Stimulated activated CD4-positive, alpha-beta T cell treated with anti-CD3 and anti-CD28 coated beads, Interleukin-1b, Interleukin-23, amount 100 ng/mL, for 24 hours (primary cell): Measurements from ENCODE around the gene MIB1.
"Not testable (repeated sequence)": the region's sequence is repeated elsewhere in the genome, so short reads cannot be mapped to it uniquely, and the experiment has no call there.

Experiments used
- DNase-seq, 4 experiments: peaks; one replicate each; pipeline ENCODE4 v3.0.0-alpha.2; 2020; ENCODE audit warnings: low read depth in 4 of 4, low spot score in 1 of 4

The MIB1 gene

GRCh38 chr18:21740538-21741311 lies at the start of gene MIB1:
Gene MIB1 (plus strand): TSS chr18:21740792. CDS start chr18:21741584, 792 bp downstream.
- DNase-seq = peak; percentile 97 to 99 (median 97)

GRCh38 chr18:21693322-21693721 lies 47.3 kb upstream of the MIB1 start:
- no peak for DNase-seq

DNA sequence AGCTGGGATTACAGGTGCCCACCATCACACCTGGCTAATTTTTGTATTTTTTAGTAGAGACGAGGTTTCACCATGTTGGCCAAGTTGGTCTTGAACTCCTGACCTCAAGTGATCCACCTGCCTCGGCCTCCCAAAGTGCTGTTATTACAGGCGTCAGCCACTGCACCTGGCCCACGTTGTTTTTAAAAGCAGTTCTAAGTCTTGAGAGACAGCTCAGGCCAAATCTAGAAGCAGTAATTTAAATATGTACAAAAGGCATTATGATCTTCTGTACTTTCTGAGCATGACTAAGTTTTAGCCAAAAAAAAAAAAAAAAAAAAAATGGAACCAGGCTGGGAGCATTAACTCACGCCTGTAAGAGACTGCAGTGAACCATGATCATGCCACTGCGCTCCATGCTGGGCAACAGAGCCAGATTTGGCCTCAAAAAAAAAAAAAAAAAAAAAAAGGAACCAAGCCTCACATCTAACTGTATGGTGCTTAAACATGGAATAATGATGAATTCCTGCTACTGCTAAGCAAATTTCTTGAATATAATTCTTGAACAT lies 40.0 kb upstream of the MIB1 start:
- no peak for DNase-seq

- no peak for DNase-seq
These were observed 39.0 kb upstream of the MIB1 start for GRCh38 chr18:21701621-21702020.

DNA sequence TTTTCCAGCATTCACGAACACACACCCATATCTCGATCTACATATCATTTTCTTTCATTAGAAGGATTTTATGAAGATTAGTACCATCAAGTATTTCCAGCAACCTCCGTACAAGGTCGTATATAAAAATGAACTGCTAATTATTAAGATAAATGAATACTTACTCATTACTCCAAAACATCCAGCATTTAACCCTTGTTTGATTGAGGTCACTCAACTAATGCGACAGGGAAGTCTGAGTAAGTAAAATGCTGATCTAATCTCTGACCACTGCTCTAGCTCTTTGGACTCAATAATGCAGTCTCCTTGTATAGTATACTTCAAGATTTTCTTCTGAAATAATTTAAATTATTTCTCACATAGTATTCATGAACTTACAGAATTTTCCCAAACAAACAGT lies 38.0 kb upstream of the MIB1 start:
- DNase-seq = no peak

GRCh38 chr18:21703241-21703820 lies 37.3 kb upstream of the MIB1 start:
- DNase-seq = peak in 1 of 4 experiments; percentile 10

DNA sequence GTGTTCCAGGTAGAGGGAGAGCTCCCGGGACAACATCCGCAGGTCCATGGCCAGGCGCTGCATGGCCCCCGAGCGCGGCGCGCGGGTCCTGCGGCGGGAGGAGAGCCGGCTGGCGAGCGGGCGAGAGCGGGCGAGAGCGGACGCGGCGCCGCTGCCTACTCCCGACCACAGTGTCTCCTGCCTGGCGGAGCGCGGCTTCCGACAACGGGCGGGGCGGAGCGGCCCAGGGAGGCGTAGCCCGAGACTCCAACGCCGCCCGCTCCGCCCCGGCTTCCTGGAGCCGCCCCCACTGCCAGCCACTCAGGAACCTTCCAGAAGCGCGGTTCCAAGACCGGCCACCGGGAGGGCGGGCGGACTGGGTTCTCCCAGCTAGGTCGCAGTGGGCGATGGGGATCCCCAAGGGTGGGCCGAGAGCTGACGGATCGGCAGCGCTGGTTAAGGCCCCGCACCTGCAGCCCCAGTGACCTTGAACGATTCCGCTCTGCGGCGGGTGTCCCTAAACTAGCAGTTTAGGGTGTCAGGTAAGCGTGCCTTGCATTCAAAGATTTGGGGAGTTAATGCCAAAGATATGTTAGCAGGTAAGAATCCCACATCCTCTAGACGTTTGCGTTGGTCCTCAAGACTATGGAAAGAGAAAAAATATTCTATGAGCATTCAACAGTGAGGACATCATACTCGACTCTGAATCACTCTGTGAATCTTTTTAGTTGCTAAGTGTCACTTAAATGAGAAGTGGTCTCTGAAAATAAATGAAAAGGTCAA lies 35.8 kb upstream of the MIB1 start, which contains the start of gene ABHD3:
TSS of gene ABHD3 (minus strand) at position 172 of the 762 bp plus-strand sequence. CDS start at position 63, 109 bp downstream.
- peak; percentile 66 to 85 (median 78) for DNase-seq

DNA sequence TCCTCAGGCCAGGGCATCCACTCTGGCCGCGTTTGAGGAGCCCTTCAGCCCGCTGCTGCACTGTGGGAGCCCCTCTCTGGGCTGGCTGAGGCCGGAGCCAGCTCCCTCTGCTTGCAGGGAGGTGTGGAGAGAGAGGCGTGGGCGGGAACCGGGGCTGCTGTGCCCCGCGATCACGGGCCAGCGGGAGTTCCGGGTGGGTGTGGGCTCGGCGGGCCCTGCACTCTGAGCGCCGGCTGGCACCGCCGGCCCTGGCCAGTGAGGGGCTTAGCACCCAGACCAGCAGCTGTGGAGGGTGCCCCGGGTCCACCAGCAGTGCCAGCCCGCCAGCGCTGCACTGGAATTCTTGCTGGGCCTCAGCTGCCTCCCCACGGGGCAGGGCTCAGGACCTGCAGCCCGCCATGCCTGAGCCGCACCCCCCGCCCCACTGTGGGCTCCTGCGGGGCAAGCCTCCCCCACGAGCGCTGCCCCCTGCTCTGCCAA lies 34.2 kb upstream of the MIB1 start:
- no peak for DNase-seq

DNA sequence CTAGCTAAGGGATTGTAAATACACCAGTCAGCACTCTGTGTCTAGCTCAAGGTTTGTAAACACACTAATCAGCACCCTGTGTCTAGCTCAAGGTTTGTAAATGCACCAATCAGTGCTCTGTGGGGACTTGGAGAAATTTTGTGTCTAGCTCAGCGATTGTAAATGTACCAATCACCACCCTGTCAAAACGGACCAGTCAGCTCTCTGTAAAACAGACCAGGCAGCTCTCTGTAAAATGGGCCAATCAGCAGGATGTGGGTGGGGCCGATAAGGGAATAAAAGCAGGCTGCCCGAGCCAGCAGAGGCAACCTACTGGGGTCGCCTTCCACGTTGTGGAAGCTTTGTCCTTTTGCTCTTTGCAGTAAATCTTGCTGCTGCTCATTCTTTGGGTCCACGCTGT lies 33.5 kb upstream of the MIB1 start:
- not testable (repeated sequence) for DNase-seq

GRCh38 chr18:21714474-21714873 lies 26.1 kb upstream of the MIB1 start:
- no peak for DNase-seq

DNA sequence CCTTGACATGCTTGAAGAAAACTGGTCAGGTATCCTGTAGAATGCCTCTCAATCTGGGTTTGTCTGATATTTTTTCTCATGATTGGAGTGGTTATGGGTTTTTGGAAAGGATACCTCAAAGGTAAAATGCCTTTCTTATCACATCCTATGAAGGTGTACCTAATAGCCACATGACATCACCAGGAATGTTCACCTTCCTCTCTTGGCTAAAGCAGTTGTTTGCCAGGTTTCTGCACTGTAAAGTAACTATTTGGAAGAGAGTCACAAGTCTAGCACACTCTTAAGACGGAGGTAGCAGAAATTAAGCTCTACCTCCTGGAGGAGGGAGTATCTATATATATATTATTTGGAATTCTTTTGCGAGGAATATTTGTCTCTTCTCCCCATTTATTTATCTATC lies 17.9 kb upstream of the MIB1 start:
- DNase-seq = no peak

- no peak for DNase-seq
These were observed 15.4 kb upstream of the MIB1 start for GRCh38 chr18:21725201-21725600.

DNA sequence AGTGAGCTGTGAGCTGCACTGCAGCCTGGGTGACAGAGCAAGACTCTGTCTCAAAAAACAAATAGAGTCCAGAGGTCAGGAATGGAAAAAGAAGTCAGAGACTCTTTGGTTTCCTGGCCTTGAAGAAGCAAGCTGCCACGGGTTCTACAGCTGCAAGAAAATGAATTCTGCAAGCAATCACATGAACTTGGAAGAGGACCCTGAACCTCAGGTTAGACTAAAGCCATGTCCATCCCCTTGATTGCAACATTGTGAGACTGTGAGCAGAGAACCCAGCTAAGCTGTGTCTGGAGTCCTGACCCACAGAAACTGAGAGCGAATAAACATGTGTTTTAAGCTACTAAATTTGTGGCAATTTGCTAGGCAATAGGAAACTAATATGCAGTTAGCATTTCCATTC lies 12.9 kb upstream of the MIB1 start:
- no peak for DNase-seq

DNA sequence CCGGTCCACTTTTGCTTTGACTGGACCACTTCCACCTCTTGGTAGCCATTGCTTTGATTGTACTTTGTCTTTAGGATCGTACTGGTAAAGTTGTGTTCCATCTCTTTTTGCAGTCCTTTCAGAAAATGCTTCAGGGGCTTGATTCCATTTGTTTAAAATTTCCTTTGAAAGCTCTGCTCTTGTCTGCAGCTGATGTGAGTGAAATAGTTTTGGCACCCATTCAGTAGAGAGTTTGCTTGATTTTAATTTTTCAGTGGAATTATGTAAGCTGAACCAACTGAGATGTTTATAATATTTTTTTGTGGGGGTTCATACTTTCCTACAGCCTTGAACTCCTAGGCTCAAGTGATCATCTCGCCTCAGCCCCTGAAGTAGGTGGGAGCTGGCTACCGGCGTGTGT lies 7.6 kb upstream of the MIB1 start:
- DNase-seq = no peak

- DNase-seq = peak in 1 of 4 experiments; percentile 7
These were observed 5.1 kb upstream of the MIB1 start for GRCh38 chr18:21735452-21736015.

- DNase-seq = not testable (repeated sequence)
These were observed 3.7 kb upstream of the MIB1 start for GRCh38 chr18:21736926-21737325.

DNA sequence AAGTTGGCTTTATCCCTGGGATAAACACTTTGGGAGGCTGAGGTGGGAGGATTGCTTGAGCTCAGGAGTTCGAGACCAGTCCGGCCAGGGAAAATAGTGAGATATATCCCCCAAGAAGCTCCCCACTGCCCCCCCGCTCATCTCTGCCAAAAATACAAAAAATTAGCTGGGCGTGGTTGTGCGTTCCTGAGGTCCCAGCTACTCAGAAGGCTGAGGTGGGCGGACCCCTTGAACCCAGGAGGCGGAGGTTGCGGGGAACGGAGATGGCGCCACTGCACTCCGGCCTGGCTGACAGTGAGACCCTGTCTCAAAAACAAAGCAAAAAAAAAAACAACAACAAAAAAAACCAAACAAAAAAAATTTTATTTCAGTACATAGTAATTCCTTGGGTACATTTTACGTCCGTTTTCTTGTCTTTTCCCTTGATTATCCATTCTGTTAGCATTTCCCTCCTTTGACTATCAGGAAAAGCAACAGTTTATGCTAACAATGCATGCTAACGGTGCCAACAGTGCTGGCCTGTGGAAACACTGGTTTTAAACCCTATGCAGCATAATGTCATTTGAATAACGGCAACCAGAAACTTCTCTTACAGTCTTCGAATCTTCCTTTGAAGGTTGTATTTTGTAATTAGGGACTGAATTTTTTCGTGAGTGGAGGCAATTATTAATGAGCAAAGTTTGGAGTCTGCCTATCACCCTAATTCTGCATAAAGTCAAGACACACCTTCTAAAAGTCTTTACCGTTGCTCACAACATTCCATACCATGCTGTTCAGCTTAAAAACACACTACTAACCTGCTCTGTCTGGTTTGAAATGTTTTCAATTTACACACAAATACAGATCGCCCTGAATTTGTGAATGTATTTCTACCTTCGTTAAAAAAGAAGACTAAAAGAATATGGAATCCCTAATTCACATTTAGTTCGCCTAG lies 721 bp upstream of the MIB1 start:
- no peak for DNase-seq

DNA sequence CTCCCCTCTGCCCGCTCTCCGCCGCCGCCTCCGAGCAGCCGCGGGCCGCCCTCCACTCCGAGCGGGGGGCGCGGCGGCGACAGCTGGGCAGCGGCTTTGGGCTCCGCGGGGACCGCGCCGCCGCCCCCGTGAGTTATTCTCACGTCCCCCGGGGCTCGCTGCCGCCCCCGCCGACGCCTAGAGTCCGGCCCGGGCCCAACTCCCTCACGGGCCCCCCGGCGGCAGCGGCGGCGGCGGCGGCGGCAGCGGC lies 645 bp downstream of the MIB1 start:
- no peak for DNase-seq

GRCh38 chr18:21741562-21742314 lies 1.1 kb downstream of the MIB1 start:
- peak in 1 of 4 experiments; percentile 7 for DNase-seq

DNA sequence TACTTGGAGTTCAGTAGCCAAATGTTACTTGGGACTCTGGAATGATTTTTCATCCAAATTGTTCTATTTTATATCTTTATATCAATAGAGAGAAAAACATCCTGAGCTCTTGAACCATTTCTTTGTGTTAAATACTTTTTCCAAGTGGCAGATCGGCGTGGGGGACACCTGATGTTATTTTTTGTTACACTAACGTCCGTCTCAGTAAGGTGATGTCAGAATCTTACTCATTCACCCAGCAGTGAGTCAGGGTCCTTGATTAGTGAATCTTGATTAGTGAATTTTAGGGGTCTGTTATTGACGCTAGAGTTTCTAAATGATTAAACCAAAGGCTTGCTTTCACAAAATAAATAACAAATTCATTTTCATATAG lies 1.7 kb downstream of the MIB1 start:
- DNase-seq = no peak
